H1 (cell line): ENCODE data around the gene PRDM5. TPM values are rescaled to one million over a fixed set of nuclear protein-coding genes. Genes with fewer than 3 reads are reported as not detected.

Experiments used
- CTCF ChIA-PET: fragments of 300-600 bp; sonication (Branson Sonifier 250); formaldehyde crosslinking; loops from one replicate; lab custom pipeline; 2021; ENCODE audit not compliant: partially characterized antibody; lab: Charles Lee
- POLR2A ChIA-PET: fragments of 300-600 bp; sonication (Branson Sonifier 250); formaldehyde crosslinking; loops from one replicate; lab custom pipeline; 2021; ENCODE audit warnings: inconsistent platforms; ENCODE audit not compliant: partially characterized antibody; lab: Charles Lee
- DNase-seq, 2 experiments: peaks; one replicate each; pipeline versions ENCODE4 v3.0.0 to v3.0.0-alpha.2; 2010 to 2022; ENCODE audit warnings: low spot score in 2 of 2, low read depth in 1 of 2, mixed read lengths in 1 of 2
- FAIRE-seq: peaks from 2 replicates; lab custom pipeline; 2011; peaks lifted over from hg19 to GRCh38; lab: Jason Lieb, UNC
- H2AFZ ChIP-seq: 2 replicates; pipeline ENCODE4 v1.8.1; 2012; ENCODE audit warnings: low read length, inconsistent platforms
- H2AK5ac ChIP-seq: 2 replicates; pipeline ENCODE4 v1.6.1; 2013; ENCODE audit warnings: low read depth, low read length
- H2BK120ac ChIP-seq: replicated peaks from 2 replicates; pipeline ENCODE3; 2013; ENCODE audit warnings: low read depth, low read length, inconsistent platforms
- H2BK12ac ChIP-seq: 2 replicates; pipeline ENCODE4 v1.6.1; 2013; ENCODE audit warnings: low read depth, low read length
- H2BK15ac ChIP-seq: 2 replicates; pipeline ENCODE4 v1.6.1; 2013; ENCODE audit warnings: low read length
- H2BK20ac ChIP-seq: 2 replicates; pipeline ENCODE4 v1.6.1; 2013; ENCODE audit warnings: low read length
- H2BK5ac ChIP-seq: 2 replicates; pipeline ENCODE4 v1.6.1; 2013; ENCODE audit warnings: low read depth, low read length
- H3K14ac ChIP-seq: 2 replicates; pipeline ENCODE4 v1.6.1; 2013; ENCODE audit warnings: inconsistent platforms; ENCODE audit not compliant: insufficient read length
- H3K18ac ChIP-seq: 2 replicates; pipeline ENCODE4 v1.6.1; 2013; ENCODE audit warnings: low read length; ENCODE audit errors: extremely low read depth
- H3K23ac ChIP-seq: 2 replicates; pipeline ENCODE4 v1.6.1; 2013; ENCODE audit warnings: inconsistent platforms; ENCODE audit not compliant: insufficient read length
- H3K23me2 ChIP-seq: 2 replicates; pipeline ENCODE4 v1.6.1; 2013; ENCODE audit warnings: low read depth, low read length
- H3K27ac ChIP-seq: 2 replicates; pipeline ENCODE4 v1.6.1; 2011; ENCODE audit warnings: low read depth, low read length, inconsistent platforms
- H3K27me3 ChIP-seq, 4 experiments: replicated peaks in 1 of 4; 1 replicate in 1 of 4; 2 replicates in 3 of 4; pipeline versions ENCODE4 v1.6.1 to v1.8.1; 2011 to 2013; ENCODE audit warnings: low read length in 3 of 4, mild to moderate bottlenecking in 3 of 4, inconsistent platforms in 2 of 4, mixed read lengths in 2 of 4, moderate library complexity in 1 of 4; ENCODE audit not compliant: control insufficient read depth in 3 of 4, insufficient read depth in 3 of 4; ENCODE audit errors: extremely low read depth in 1 of 4
- H3K36me3 ChIP-seq, 4 experiments: 2 replicates each; pipeline versions ENCODE4 v1.6.1 to v1.8.1; 2011 to 2013; ENCODE audit warnings: mild to moderate bottlenecking in 4 of 4, low read length in 3 of 4, moderate library complexity in 2 of 4, control low read depth in 1 of 4, inconsistent platforms in 1 of 4; ENCODE audit not compliant: insufficient read depth in 4 of 4, control insufficient read depth in 2 of 4
- H3K4ac ChIP-seq: replicated peaks from 2 replicates; pipeline ENCODE3; 2013; ENCODE audit warnings: low read length, low read depth, mixed read lengths, inconsistent platforms; ENCODE audit not compliant: insufficient read length
- H3K4me1 ChIP-seq, 4 experiments: replicated peaks in 1 of 4; 1 replicate in 1 of 4; 2 replicates in 3 of 4; pipeline versions ENCODE4 v1.6.1 to v1.8.1; 2011 to 2013; ENCODE audit warnings: low read length in 3 of 4, inconsistent platforms in 2 of 4, mixed read lengths in 1 of 4; ENCODE audit not compliant: insufficient read depth in 4 of 4, control insufficient read depth in 3 of 4
- H3K4me2 ChIP-seq, 2 experiments: 2 replicates each; pipeline versions ENCODE4 v1.6.1 to v1.8.1; 2011 to 2013; ENCODE audit warnings: low read depth in 2 of 2, low read length in 2 of 2, control low read depth in 1 of 2, inconsistent platforms in 1 of 2, mild to moderate bottlenecking in 1 of 2; ENCODE audit not compliant: insufficient read depth in 1 of 2
- H3K4me3 ChIP-seq, 4 experiments: fragments of 200-600, 300-600 bp in 1 of 4; sonication (generic), shearing (Covaris generic), sonication (Bioruptor Twin) in 1 of 4; 2 replicates each; pipeline versions ENCODE4 v1.5.1 to v1.8.1; 2011 to 2016; ENCODE audit warnings: low read length in 4 of 4, low read depth in 3 of 4, control low read depth in 2 of 4, inconsistent platforms in 2 of 4, mild to moderate bottlenecking in 2 of 4, mixed read lengths in 1 of 4, moderate library complexity in 1 of 4; ENCODE audit not compliant: insufficient read depth in 2 of 4; ENCODE audit errors: extremely low read depth in 1 of 4
- H3K56ac ChIP-seq: replicated peaks from 2 replicates; pipeline ENCODE3; 2013; ENCODE audit warnings: low read depth, mild to moderate bottlenecking, mixed read lengths, low read length, inconsistent platforms; ENCODE audit not compliant: insufficient read length
- H3K79me1 ChIP-seq: 2 replicates; pipeline ENCODE4 v1.6.1; 2013; ENCODE audit warnings: low read depth, low read length, control low read depth
- H3K79me2 ChIP-seq, 2 experiments: 2 replicates each; pipeline versions ENCODE4 v1.6.1 to v1.8.1; 2012 to 2013; ENCODE audit warnings: low read length in 2 of 2, mild to moderate bottlenecking in 2 of 2, inconsistent platforms in 1 of 2; ENCODE audit not compliant: insufficient read depth in 2 of 2, control insufficient read depth in 1 of 2
- H3K9ac ChIP-seq, 4 experiments: replicated peaks in 1 of 4; 1 replicate in 1 of 4; 2 replicates in 3 of 4; pipeline versions ENCODE4 v1.6.1 to v1.8.1; 2011 to 2013; ENCODE audit warnings: low read depth in 3 of 4, low read length in 3 of 4, control low read depth in 2 of 4, mild to moderate bottlenecking in 2 of 4, moderate library complexity in 2 of 4, inconsistent platforms in 1 of 4; ENCODE audit errors: extremely low read depth in 1 of 4
- H3K9me3 ChIP-seq, 2 experiments: 2 replicates each; pipeline versions ENCODE4 v1.6.1 to v1.8.1; 2012 to 2013; ENCODE audit warnings: mild to moderate bottlenecking in 2 of 2, moderate library complexity in 2 of 2, control low read depth in 1 of 2, inconsistent platforms in 1 of 2, low read depth in 1 of 2, low read length in 1 of 2, mixed read lengths in 1 of 2; ENCODE audit not compliant: insufficient read depth in 2 of 2
- H4K20me1 ChIP-seq, 2 experiments: replicated peaks in 1 of 2; 2 replicates each; pipeline versions ENCODE3 to v1.8.1; 2011 to 2013; ENCODE audit warnings: inconsistent platforms in 2 of 2, low read length in 2 of 2, mild to moderate bottlenecking in 1 of 2; ENCODE audit not compliant: insufficient read depth in 2 of 2, control insufficient read depth in 1 of 2
- H4K5ac ChIP-seq: 2 replicates; pipeline ENCODE4 v1.6.1; 2013; ENCODE audit warnings: low read length, low read depth, mixed read lengths, inconsistent platforms; ENCODE audit not compliant: insufficient read length
- H4K8ac ChIP-seq: 2 replicates; pipeline ENCODE4 v1.8.0; 2013; ENCODE audit warnings: mild to moderate bottlenecking, moderate library complexity, low read length, inconsistent platforms; ENCODE audit not compliant: insufficient read depth; ENCODE audit errors: extremely low read depth
- H4K91ac ChIP-seq: replicated peaks from 2 replicates; pipeline ENCODE3; 2013; ENCODE audit warnings: low read length, mixed read lengths, inconsistent platforms; ENCODE audit not compliant: insufficient read length
- RFX5 ChIP-seq: IDR thresholded peaks from 2 replicates; pipeline ENCODE4 v1.6.1; 2011; ENCODE audit warnings: low read depth, low read length, improper control_type of control experiment, borderline replicate concordance
- TBP ChIP-seq: IDR thresholded peaks from 2 replicates; pipeline ENCODE4 v1.6.1; 2011; ENCODE audit warnings: low read depth, low read length, improper control_type of control experiment
- WGBS, 2 experiments: shearing (Covaris generic) in 1 of 2; methylation state at CpG; one replicate each; pipeline versions ENCODE4 v1.1.6 to v1.1.7; 2013 to 2015; ENCODE audit warnings: low lambda C conversion rate in 2 of 2, mixed read lengths in 2 of 2, inconsistent platforms in 1 of 2, low coverage in 1 of 2, missing lambda C conversion rate in 1 of 2; ENCODE audit not compliant: insufficient replicate concordance in 2 of 2, insufficient coverage in 1 of 2, insufficient read length in 1 of 2; ENCODE audit errors: extremely low coverage in 1 of 2, missing lambda C conversion rate in 1 of 2; 5-methylcytosine and 5-hydroxymethylcytosine counted together
- polyA plus RNA-seq, 7 experiments: library from polyadenylated mRNA; depleted of rRNA in 3 of 7; stranded (reverse) in 5 of 7; unstranded in 2 of 7; fragments of >200 nt in 5 of 7; fragments of 200-250 nt in 2 of 7; gene quantifications; 1 replicate in 5 of 7; 2 replicates in 1 of 7; 4 replicates in 1 of 7; pipeline versions ENCODE4 v1.2.1 to v1.2.3, GENCODE V29; 2011 to 2013; ENCODE audit warnings: missing spikeins in 2 of 7, mixed read lengths in 2 of 7
- total RNA-seq: library from RNA; stranded (reverse); fragmentation: NEBNext Ultra II Directional; extraction: Animal tissue kit (Norgen Biotek cat#: 25700); gene quantifications from 2 replicates; pipeline ENCODE4 v1.2.1, GENCODE V29; 2021
- TF ChIP-seq, protein P1 (sequence below): IDR thresholded peaks from 2 replicates; pipeline ENCODE4 v1.6.1; 2012; ENCODE audit warnings: inconsistent platforms

Gene PRDM5
- total and polyA plus RNA-seq, 2 of the 8 experiments (the other 6 are each of a cell fraction or from before 2014, with no cell fraction given) = 8.2 to 23.4 TPM

DNA sequence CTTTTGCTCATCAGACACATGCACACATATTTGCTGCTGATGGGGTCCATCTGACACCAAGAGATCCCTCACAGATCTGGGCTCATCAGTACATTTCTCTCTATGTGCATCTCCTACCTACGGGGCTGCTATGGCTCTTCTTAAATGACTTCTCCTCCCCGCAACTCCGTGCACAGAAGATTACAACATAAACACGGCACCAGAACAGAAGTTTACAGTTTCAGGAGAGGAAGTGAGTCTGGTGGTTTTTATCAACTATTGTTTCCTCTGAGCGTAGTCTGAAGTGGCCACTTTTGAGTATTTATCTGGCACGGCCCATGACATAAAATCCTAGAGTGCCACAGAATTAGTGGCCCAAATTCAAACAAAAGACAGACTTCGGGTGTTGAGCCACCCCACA, 263.8 kb downstream of the PRDM5 start:
- H4K20me1 ChIP-seq = no peaks in the 10 kb centered on the region
- WGBS, 2 experiments = 87% methylated on average over 7 of the region's 7 CpGs; no CpG with 5 or more reads in 1 of the 2 experiments
- H2BK120ac ChIP-seq = peak overlapping the region; percentile 47
- H2AFZ ChIP-seq = no peak overlapping the region
- no peak overlapping the region for H4K91ac ChIP-seq
- FAIRE-seq (no peak), DNase-seq (no peak)
- no peak overlapping the region for H3K56ac ChIP-seq
- no peaks in the 10 kb centered on the region for H3K4me1 ChIP-seq
- H3K23me2 ChIP-seq = no peaks in the 10 kb centered on the region
- no peak overlapping the region for H3K14ac ChIP-seq
- no peaks in the 10 kb centered on the region for H3K9me3 ChIP-seq
- H3K79me2 ChIP-seq = no peaks in the 10 kb centered on the region
- H2BK12ac ChIP-seq = no peak overlapping the region
- H3K4me3 ChIP-seq = no peak overlapping the region
- no peak overlapping the region for H4K5ac ChIP-seq
- H3K23ac ChIP-seq = no peak overlapping the region
- no peak overlapping the region for H3K27ac ChIP-seq
- H3K18ac ChIP-seq = no peak overlapping the region
- no peak overlapping the region for H3K4me2 ChIP-seq
- H3K9ac ChIP-seq = no peak overlapping the region
- no peak overlapping the region for H2BK20ac ChIP-seq
- no peak overlapping the region for H4K8ac ChIP-seq
- POLR2A ChIA-PET = no interaction called here
- H3K36me3 ChIP-seq = no peaks in the 10 kb centered on the region
- no peak overlapping the region for H3K4ac ChIP-seq
- H2BK15ac ChIP-seq = no peak overlapping the region
- no peak overlapping the region for H2BK5ac ChIP-seq
- CTCF ChIA-PET = no interaction called here
- no peaks in the 10 kb centered on the region for H3K79me1 ChIP-seq
- H3K27me3 ChIP-seq = no peaks in the 10 kb centered on the region
- H2AK5ac ChIP-seq = no peak overlapping the region
- TF ChIP-seq TBP (no peak), RFX5 (no peak)
- TF ChIP-seq, protein P1, sequence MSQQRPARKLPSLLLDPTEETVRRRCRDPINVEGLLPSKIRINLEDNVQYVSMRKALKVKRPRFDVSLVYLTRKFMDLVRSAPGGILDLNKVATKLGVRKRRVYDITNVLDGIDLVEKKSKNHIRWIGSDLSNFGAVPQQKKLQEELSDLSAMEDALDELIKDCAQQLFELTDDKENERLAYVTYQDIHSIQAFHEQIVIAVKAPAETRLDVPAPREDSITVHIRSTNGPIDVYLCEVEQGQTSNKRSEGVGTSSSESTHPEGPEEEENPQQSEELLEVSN = no peak
